IMR-90 (cell line): ENCODE results near the gene UNC93B1. TPM values are rescaled to one million over a fixed set of nuclear protein-coding genes. Genes with fewer than 3 reads are reported as not detected.
A peak's percentile ranks its signal among the peaks of the same experiment; 100 is the strongest.

Experiments used
- ATAC-seq: fragments of 200-7000 bp; cut with Tn5 transposase; 2 replicates; pipeline ENCODE4 v1.9.1; 2020; ENCODE audit warnings: low read depth, mild to moderate bottlenecking, moderate library complexity
- BruUV-seq: library from RNA; stranded (reverse); fragments of 400-500 nt; replicated peaks from 2 replicates; lab custom pipeline; 2021; lab: Mats Ljungman, UMichigan
- CTCF ChIA-PET: fragments of 300-600 bp; formaldehyde crosslinking; extraction: SDS; loops from one replicate; lab custom pipeline; 2021; ENCODE audit warnings: antibody characterized with exemption; lab: Yijun Ruan, JAX
- POLR2A ChIA-PET: fragments of 300-600 bp; sonication (Branson Sonifier 250); formaldehyde crosslinking; loops from one replicate; lab custom pipeline; 2022; ENCODE audit warnings: antibody characterized with exemption; ENCODE audit not compliant: unreplicated experiment; lab: Charles Lee
- DNase-seq: peaks from one replicate; pipeline ENCODE4 v3.0.0; 2013
- H2AFZ ChIP-seq: replicated peaks from 2 replicates; pipeline ENCODE3; 2013; ENCODE audit warnings: low read length, mild to moderate bottlenecking; ENCODE audit not compliant: poor library complexity
- H2AK5ac ChIP-seq: 2 replicates; pipeline ENCODE4 v1.6.1; 2013; ENCODE audit warnings: low read depth, low read length, inconsistent platforms
- H2AK9ac ChIP-seq: replicated peaks from 2 replicates; pipeline ENCODE3; 2013; ENCODE audit warnings: mild to moderate bottlenecking, low read depth, low read length, moderate library complexity; ENCODE audit not compliant: poor library complexity
- H2BK120ac ChIP-seq: 2 replicates; pipeline ENCODE4 v1.6.1; 2013; ENCODE audit warnings: low read depth, low read length, inconsistent platforms
- H2BK15ac ChIP-seq: 3 replicates; pipeline ENCODE4 v1.6.1; 2013; ENCODE audit warnings: low read depth, low read length, inconsistent platforms
- H2BK20ac ChIP-seq: 2 replicates; pipeline ENCODE4 v1.6.1; 2013; ENCODE audit warnings: low read depth, mild to moderate bottlenecking, inconsistent platforms, low read length, moderate library complexity
- H2BK5ac ChIP-seq: 2 replicates; pipeline ENCODE4 v1.6.1; 2013; ENCODE audit warnings: mild to moderate bottlenecking, low read depth, low read length, inconsistent platforms; ENCODE audit not compliant: poor library complexity, severe bottlenecking
- H3K14ac ChIP-seq: replicated peaks from 2 replicates; pipeline ENCODE4 v1.6.1; 2013; ENCODE audit warnings: low read depth, low read length, inconsistent platforms
- H3K18ac ChIP-seq: 2 replicates; pipeline ENCODE4 v1.6.1; 2013; ENCODE audit warnings: low read depth, low read length, control low read depth
- H3K23ac ChIP-seq: 2 replicates; pipeline ENCODE4 v1.6.1; 2013; ENCODE audit warnings: low read depth, low read length, inconsistent platforms
- H3K27ac ChIP-seq: 2 replicates; pipeline ENCODE4 v1.5.1; 2013; ENCODE audit warnings: mild to moderate bottlenecking, control low read depth, low read length; ENCODE audit not compliant: insufficient read depth
- H3K27me3 ChIP-seq: 2 replicates; pipeline ENCODE4 v1.6.1; 2013; ENCODE audit warnings: low read length; ENCODE audit not compliant: control insufficient read depth, insufficient read depth
- H3K36me3 ChIP-seq: 2 replicates; pipeline ENCODE4 v1.6.1; 2013; ENCODE audit warnings: low read length, mixed read lengths; ENCODE audit not compliant: control insufficient read depth, insufficient read depth
- H3K4ac ChIP-seq: 2 replicates; pipeline ENCODE4 v1.6.1; 2013; ENCODE audit warnings: low read depth, low read length, inconsistent platforms
- H3K4me1 ChIP-seq: 2 replicates; pipeline ENCODE4 v1.6.1; 2013; ENCODE audit warnings: low read length, mixed read lengths; ENCODE audit not compliant: control insufficient read depth, insufficient read depth
- H3K4me2 ChIP-seq: 2 replicates; pipeline ENCODE4 v1.6.1; 2013; ENCODE audit warnings: low read depth, mild to moderate bottlenecking, control low read depth, low read length, moderate library complexity
- H3K4me3 ChIP-seq: 2 replicates; pipeline ENCODE4 v1.5.1; 2013; ENCODE audit warnings: low read depth, mild to moderate bottlenecking, control low read depth, low read length, moderate library complexity; ENCODE audit not compliant: insufficient read depth
- H3K56ac ChIP-seq: 2 replicates; pipeline ENCODE4 v1.6.1; 2013; ENCODE audit warnings: low read length, inconsistent platforms; ENCODE audit not compliant: insufficient read depth; ENCODE audit errors: extremely low read depth
- H3K79me1 ChIP-seq, 2 experiments: 2 replicates each; pipeline ENCODE4 v1.6.1; 2013; ENCODE audit warnings: low read length in 2 of 2, inconsistent platforms in 1 of 2, low read depth in 1 of 2
- H3K9ac ChIP-seq: 2 replicates; pipeline ENCODE4 v1.6.1; 2013; ENCODE audit warnings: low read depth, low read length, control low read depth
- H3K9me1 ChIP-seq: 2 replicates; pipeline ENCODE4 v1.6.1; 2013; ENCODE audit warnings: low read length, inconsistent platforms; ENCODE audit not compliant: insufficient read depth
- H3K9me3 ChIP-seq: 2 replicates; pipeline ENCODE4 v1.6.1; 2013; ENCODE audit warnings: low read length; ENCODE audit not compliant: control insufficient read depth, insufficient read depth
- H4K20me1 ChIP-seq: 2 replicates; pipeline ENCODE4 v1.6.1; 2013; ENCODE audit warnings: low read length, inconsistent platforms; ENCODE audit not compliant: insufficient read depth
- H4K5ac ChIP-seq: 2 replicates; pipeline ENCODE4 v1.6.1; 2013; ENCODE audit warnings: mild to moderate bottlenecking, low read depth, low read length, control low read depth
- H4K8ac ChIP-seq, 2 experiments: 2 replicates each; pipeline ENCODE4 v1.6.1; 2013; ENCODE audit warnings: low read depth in 2 of 2, low read length in 2 of 2, control low read depth in 1 of 2, inconsistent platforms in 1 of 2
- H4K91ac ChIP-seq: 2 replicates; pipeline ENCODE4 v1.6.1; 2013; ENCODE audit warnings: low read depth, low read length, inconsistent platforms; ENCODE audit not compliant: insufficient read depth
- MAFK ChIP-seq: IDR thresholded peaks from 2 replicates; pipeline ENCODE4 v1.6.1; 2012; ENCODE audit warnings: low read depth, low read length, improper control_type of control experiment
- RAD21 ChIP-seq: IDR thresholded peaks from 2 replicates; pipeline ENCODE4 v1.6.1; 2012; ENCODE audit warnings: low read length, improper control_type of control experiment
- USF2 ChIP-seq: fragments of 150-350 bp; IDR thresholded peaks from 2 replicates; pipeline ENCODE4 v1.6.1; 2017; ENCODE audit warnings: mild to moderate bottlenecking, antibody characterized with exemption, low read length, low read depth
- WGBS, 2 experiments: methylation state at CpG; one replicate each; pipeline versions ENCODE4 v1.1.5 to v1.1.7; 2013; ENCODE audit warnings: missing lambda C conversion rate in 2 of 2; ENCODE audit not compliant: insufficient read length in 1 of 2; ENCODE audit errors: extremely low coverage in 2 of 2; 5-methylcytosine and 5-hydroxymethylcytosine counted together
- dilution Hi-C: fragments of 300-500 bp; cut with HindIII; formaldehyde crosslinking; loops from one replicate; pipeline ENCODE4 v1.14.3; 2018; ENCODE audit warnings: low sequenced_read_pairs; ENCODE audit not compliant: unreplicated experiment
- in situ Hi-C: fragments of 300-500 bp; cut with MboI; formaldehyde crosslinking; loops from 3 replicates; pipeline ENCODE4 v1.14.3; 2019; ENCODE audit warnings: low sequenced_read_pairs, inconsistent platforms, mixed read lengths
- intact Hi-C: fragments of 100-400 bp; cut with micrococcal nuclease; formaldehyde crosslinking; loops from 2 replicates; pipeline ENCODE4 v1.10.0; 2022
- polyA plus RNA-seq, 3 experiments: library from polyadenylated mRNA; depleted of rRNA; stranded (reverse); fragments of >200 nt; gene quantifications; 2 replicates each; pipeline ENCODE4 v1.2.3, GENCODE V29; 2012; ENCODE audit warnings: low replicate concordance in 1 of 3
- total RNA-seq: library from RNA; depleted of rRNA; stranded (reverse); fragments of >200 nt; gene quantifications from 2 replicates; pipeline ENCODE4 v1.2.3, GENCODE V29; 2012

UNC93B1 gene
- total and polyA plus RNA-seq, 2 of the 4 experiments (the other 2 are of a cell fraction) = 10.9 to 19.2 TPM

GRCh38 chr11:68008381-68009337 lies 4.8 kb upstream of the UNC93B1 start:
- H2AFZ ChIP-seq = peak overlapping the region; percentile 37
- DNase-seq (no peak), ATAC-seq (no peak)
- H3K27me3 ChIP-seq = no peaks in the 10 kb centered on the region
- peaks cover 13 to 37% of the 10 kb centered on the region in 2 experiments; a peak in 3 of 4 replicates for H3K79me1 ChIP-seq
- H3K36me3 ChIP-seq = no peaks in the 10 kb centered on the region
- no peak overlapping the region for H3K56ac ChIP-seq
- in situ Hi-C loops (no loop called here), dilution Hi-C loops (no loop called here), intact Hi-C loops (no loop called here)
- peak overlapping the region; percentile 40 for H2BK20ac ChIP-seq
- no peak overlapping the region for H3K4me3 ChIP-seq
- peak overlapping the region; percentile 57 for H4K5ac ChIP-seq
- peaks cover 29% of the 10 kb centered on the region for H3K9me1 ChIP-seq
- peak overlapping the region; percentile 63 for H3K27ac ChIP-seq
- no peak overlapping the region for H3K9ac ChIP-seq
- POLR2A ChIA-PET = no interaction called here
- no peak overlapping the region for H3K4me2 ChIP-seq
- H3K4ac ChIP-seq = peak overlapping the region; percentile 100
- peak overlapping the region; percentile 50 for H2AK9ac ChIP-seq
- H4K8ac ChIP-seq = peak overlapping the region; percentile 32 to 92; a peak in 3 of 4 replicates
- peak overlapping the region; percentile 39 for H2BK120ac ChIP-seq
- CTCF ChIA-PET = interaction anchor here (0.6 kb wide), 1 partner anchor 104 kb away, joined by 5 read pairs; no protein-coding TSS in a partner anchor
- WGBS, 2 experiments = 100% methylated on average over 3 of the region's 27 CpGs; no CpG with 5 or more reads in 1 of the 2 experiments
- H3K14ac ChIP-seq = peak overlapping the region; percentile 50; the same call in 1 of the 2 replicates
- peak overlapping the region; percentile 40; the same call in 1 of the 2 replicates for H3K18ac ChIP-seq
- H3K23ac ChIP-seq = no peak overlapping the region
- no TSS peak for BruUV-seq
- peaks cover 33% of the 10 kb centered on the region for H3K4me1 ChIP-seq
- no peaks in the 10 kb centered on the region for H4K20me1 ChIP-seq
- no peaks in the 10 kb centered on the region for H3K9me3 ChIP-seq
- peak overlapping the region; percentile 77 for H2AK5ac ChIP-seq
- peak; percentile 53; the same call in 1 of the 2 replicates for TF ChIP-seq USF2
- no peak for TF ChIP-seq MAFK
- no peak for TF ChIP-seq RAD21
- H4K91ac ChIP-seq = peak overlapping the region; percentile 4; the same call in 1 of the 2 replicates
- no peak overlapping the region for H2BK5ac ChIP-seq
- peak overlapping the region; percentile 77; the same call in 1 of the 3 replicates for H2BK15ac ChIP-seq
